Left kidney (tissue), 8 donors: ENCODE results near the gene KLHL5. TPM values are rescaled to one million over a fixed set of nuclear protein-coding genes. Genes with fewer than 3 reads are reported as not detected.
"Not testable (repeated sequence)": the region's sequence is repeated elsewhere in the genome, so short reads cannot be mapped to it uniquely, and the experiment has no call there.

Experiments used
- DNase-seq: peaks from one replicate; pipeline ENCODE4 v3.0.0-alpha.2; 2013
- long read RNA-seq, 8 donors: transcript quantifications; one replicate each; lab custom pipeline, GENCODE V29; 2026
- polyA plus RNA-seq: library from polyadenylated mRNA; unstranded; fragments of 120-200 nt; gene quantifications from one replicate; pipeline ENCODE4 v1.2.1, GENCODE V29; 2013; ENCODE audit not compliant: insufficient read length

Gene KLHL5
- 48.2 TPM for polyA plus RNA-seq
- long read RNA-seq, donor 1, transcript KLHL5-205 (11 exons, 2,926 nt), result major isoform, 7 of 9 reads
- long read RNA-seq, donor 1, partial matches to known transcripts, result 0 of 9 reads
- long read RNA-seq, donor 1, other reads (novel, unspliced or antisense), result 0 of 9 reads
- long read RNA-seq, donor 2, transcript KLHL5-205 (11 exons, 2,926 nt), result major isoform, 5 of 14 reads
- long read RNA-seq, donor 2, partial matches to known transcripts, result 8 of 14 reads
- long read RNA-seq, donor 2, other reads (novel, unspliced or antisense), result 0 of 14 reads
- long read RNA-seq, donor 3, transcript KLHL5-205 (11 exons, 2,926 nt), result major isoform, 5 of 5 reads
- long read RNA-seq, donor 3, partial matches to known transcripts, result 0 of 5 reads
- long read RNA-seq, donor 3, other reads (novel, unspliced or antisense), result 0 of 5 reads
- long read RNA-seq, donor 4, result 0 reads
- long read RNA-seq, donor 5, transcript KLHL5-205 (11 exons, 2,926 nt), result major isoform, 8 of 8 reads
- long read RNA-seq, donor 5, partial matches to known transcripts, result 0 of 8 reads
- long read RNA-seq, donor 5, other reads (novel, unspliced or antisense), result 0 of 8 reads
- long read RNA-seq, donor 6, partial matches to known transcripts, result 0 of 6 reads
- long read RNA-seq, donor 6, other reads (novel, unspliced or antisense), result 0 of 6 reads
- long read RNA-seq, donor 7, transcript KLHL5-205 (11 exons, 2,926 nt), result major isoform, 5 of 5 reads
- long read RNA-seq, donor 7, partial matches to known transcripts, result 0 of 5 reads
- long read RNA-seq, donor 7, other reads (novel, unspliced or antisense), result 0 of 5 reads
- long read RNA-seq, donor 8, partial matches to known transcripts, result 0 of 4 reads
- long read RNA-seq, donor 8, other reads (novel, unspliced or antisense), result 0 of 4 reads

- no peak for DNase-seq
These were observed at the start of gene KLHL5 for GRCh38 chr4:39062094-39062769. Gene KLHL5, plus strand, starts transcription at chr4:39062232. Its CDS starts 421 bp downstream, at chr4:39062653.

DNA sequence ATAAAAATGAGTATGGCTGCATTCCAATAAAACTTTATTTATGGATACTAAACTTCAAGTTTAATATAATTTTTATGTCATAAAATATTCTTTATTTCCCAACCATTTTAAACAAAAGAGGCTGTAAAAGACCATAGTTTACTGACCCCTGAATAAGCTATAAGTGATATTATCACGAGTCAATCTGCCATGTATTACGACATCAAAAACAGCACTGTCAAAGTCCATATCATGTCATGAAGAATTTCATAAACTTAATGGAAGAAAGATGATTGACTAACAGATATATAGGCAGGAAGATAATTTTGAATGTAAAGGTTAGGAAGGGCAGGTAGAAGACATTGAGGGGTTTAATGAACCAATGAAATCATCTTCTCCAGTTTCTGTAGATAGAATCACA lies 48.0 kb upstream of the KLHL5 start:
- no peak for DNase-seq

- no peak for DNase-seq
These were observed 41.9 kb upstream of the KLHL5 start for GRCh38 chr4:39020130-39020529.

DNA sequence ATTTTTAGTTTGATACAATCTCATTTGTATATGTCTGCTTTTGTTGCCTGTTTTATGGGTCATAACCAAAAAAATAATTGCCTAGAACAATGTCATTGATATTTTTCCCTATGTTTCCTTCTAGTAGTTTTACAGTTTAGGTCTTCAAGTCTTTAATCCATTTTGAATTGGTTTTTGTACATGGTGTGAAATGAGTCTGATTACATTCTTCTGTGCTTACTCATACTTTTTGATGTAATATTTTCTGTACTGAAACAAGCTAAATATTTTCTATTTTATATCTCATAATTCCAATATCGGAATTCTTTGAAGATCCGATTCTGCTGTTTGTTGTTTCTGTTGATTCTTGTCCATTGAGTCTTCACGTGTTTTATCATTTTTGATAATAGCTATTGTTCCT lies 40.4 kb upstream of the KLHL5 start:
- no peak for DNase-seq

DNA sequence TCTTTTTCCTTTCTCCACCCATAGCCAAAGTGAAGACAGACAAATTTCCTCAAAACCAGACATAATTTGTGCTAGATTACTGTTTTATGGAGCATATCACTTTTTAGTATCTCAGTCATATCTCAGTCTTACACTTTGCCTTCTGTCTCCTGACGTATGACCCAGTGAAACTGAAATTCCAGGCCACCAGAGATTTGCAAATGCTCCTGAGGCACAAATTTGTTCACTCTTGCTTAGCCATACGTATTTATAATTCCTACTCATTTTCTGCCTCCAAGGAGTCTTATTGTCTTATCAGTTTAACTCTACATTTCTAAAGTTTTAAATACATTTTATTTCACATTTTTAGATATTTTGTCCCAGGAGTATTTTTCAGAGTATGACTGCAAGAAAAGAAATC lies 39.8 kb upstream of the KLHL5 start:
- DNase-seq, result no peak

DNA sequence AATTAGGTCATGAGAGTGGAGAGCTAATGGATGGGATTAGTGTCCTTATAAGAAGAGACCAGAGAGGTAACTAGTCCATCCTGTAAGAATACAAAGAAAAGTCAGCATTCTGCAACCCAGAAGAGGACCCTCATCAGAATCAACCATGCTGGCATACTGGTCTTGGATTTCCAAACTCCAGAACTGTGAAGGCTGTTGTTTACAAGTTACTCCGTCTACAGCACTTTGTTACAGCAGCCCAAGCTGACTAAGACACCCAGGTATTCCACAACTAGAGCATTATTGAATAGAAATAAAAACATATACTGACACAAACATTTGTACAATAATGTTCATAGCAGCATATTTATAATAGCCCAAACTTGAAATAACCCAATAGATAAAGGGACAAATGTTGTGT lies 39.0 kb upstream of the KLHL5 start:
- no peak for DNase-seq

- DNase-seq, result no peak
These were observed 37.6 kb upstream of the KLHL5 start for GRCh38 chr4:39024311-39024865.

GRCh38 chr4:39025552-39026085 lies 36.4 kb upstream of the KLHL5 start:
- no peak for DNase-seq

DNA sequence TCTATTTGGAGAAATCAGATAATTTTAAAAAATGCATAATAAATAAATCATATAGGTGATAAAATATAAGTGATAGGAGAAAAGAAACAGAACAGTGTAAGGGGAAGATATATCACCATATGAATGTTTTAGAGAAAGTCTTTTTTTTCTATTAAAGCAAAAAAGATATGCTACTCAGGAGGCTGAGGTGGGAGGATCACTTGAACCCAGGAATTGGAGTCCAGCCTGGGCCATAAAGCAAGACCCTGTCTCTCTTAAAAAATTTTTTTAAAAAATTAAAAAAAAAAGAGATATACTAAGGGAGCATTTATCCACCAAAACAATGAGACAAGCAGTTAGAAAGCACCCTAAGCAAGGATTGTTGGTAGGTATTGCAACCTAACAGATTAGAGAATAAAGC lies 35.9 kb upstream of the KLHL5 start:
- no peak for DNase-seq

- DNase-seq, result no peak
These were observed 32.0 kb upstream of the KLHL5 start for GRCh38 chr4:39029752-39030694.

GRCh38 chr4:39030725-39031124 lies 31.3 kb upstream of the KLHL5 start:
- no peak for DNase-seq

DNA sequence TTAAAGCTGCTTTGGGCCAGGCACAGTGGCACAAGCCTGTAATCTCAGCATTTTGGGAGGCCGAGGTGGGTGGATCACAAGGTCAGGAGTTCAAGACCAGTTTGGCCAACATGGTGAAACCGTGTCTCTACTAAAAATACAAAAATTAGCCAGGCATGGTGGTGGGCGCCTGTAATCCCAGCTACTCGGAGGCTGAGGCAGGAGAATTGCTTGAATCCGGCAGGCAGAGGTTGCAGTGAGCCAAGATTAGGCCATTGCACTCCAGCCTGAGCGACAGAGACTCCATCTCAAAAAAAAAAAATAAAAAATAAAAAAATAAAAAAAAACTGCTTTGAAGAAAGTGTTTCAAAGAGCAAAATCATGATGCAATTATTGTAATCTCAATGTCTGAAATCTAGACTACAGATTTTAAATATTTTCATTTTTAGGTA lies 30.4 kb upstream of the KLHL5 start:
- DNase-seq, result not testable (repeated sequence)

DNA sequence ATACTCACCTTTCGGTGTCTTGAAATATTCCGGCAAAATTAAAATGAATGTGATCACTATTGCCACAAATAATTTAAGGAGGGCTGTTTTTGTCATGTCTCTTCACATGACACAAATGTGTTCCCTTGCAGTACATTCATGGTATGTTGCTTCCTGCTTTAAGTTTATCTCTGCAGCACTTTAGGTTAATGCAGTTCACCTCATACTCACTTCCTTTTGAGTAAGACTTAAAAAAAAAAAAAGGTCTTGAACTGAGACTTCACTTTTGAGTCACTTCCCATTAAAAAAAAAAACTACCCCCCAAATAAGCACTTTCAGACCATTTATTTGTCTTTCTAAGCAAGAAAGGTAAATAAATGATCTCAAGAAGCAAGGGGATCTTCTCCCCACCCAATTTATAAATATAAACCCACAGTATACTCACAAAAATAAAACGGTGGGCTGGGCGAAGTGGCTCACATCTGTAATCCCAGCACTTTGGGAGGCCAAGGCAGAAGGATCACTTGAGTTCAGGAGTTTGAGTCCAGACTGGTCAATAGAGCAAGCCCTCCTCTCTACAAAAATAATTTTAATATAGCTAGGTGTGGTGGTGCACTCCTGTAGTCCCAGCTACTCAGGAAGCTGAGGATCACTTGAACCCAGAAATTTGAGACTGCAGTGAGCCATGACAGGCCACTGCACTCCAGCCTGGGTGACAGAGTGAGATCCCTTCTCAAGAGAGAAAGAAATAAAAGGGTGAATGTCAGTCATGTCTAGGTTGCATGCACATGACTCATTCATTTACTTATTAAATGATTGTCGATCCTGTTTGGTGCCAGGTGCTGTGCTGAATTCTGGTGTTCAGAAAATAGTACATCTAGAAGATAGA lies 29.6 kb upstream of the KLHL5 start, which contains the start of gene TMEM156:
Gene TMEM156 (minus strand): TSS at position 192 of the 868 bp plus-strand sequence. CDS start 96 bp downstream, at position 96.
- no peak for DNase-seq

- no peak for DNase-seq
These were observed 25.9 kb upstream of the KLHL5 start for GRCh38 chr4:39036172-39036571.

DNA sequence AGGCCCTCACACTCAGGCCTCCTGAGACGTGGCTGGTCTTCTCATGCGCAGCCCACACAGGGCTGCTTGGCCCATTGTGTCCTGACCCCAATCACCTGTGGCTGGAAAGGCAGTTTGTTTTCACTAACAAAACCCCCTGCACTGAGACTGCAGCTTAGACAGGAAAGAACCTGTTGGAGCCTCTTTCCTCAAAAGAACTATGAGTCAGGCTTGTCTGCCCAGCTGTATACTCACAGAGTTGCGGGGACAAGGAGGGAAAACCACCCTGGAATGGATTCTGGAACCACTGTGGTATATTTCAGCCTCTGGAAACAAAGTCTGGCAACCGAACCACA lies 24.6 kb upstream of the KLHL5 start:
- DNase-seq, result no peak

- DNase-seq, result no peak
These were observed 24.1 kb upstream of the KLHL5 start for GRCh38 chr4:39037941-39038340.

DNA sequence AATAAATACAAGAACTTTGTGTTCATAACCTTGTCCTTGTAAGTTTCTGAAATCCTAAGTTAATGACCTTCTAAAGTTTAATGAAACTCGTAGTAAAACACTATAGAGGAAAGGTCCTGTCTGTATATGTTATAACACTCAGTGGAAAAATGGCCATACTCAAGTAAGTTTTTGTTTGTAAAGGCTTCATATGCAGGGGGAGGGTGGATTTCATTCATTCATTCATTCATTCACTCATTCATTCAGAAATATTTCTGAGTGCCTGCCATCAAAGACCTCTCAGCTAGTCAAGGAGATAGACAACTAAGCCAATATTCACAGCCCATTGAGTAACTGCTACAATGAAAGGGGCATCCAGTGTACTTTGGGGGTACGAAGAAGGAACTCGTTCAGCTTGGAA lies 22.9 kb upstream of the KLHL5 start:
- DNase-seq, result no peak

DNA sequence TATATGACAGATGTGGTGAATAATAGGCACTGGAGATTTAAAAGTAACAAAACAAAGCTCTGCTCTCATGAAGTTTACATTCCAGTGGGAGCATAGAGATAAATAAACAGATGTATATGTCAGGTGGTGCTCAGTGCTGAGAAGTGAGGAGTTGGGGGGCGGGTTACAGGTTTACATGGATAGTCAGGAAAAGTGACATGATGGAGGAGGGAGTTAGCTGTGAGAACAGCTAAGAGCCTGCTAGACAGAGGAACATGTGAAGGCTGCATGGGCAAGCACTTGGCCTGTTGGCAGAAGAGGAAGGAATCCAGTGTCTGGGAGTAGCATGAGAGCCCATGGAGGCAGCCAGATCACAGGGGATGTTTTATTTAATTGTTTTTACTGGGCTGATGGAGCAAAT lies 19.7 kb upstream of the KLHL5 start:
- no peak for DNase-seq

GRCh38 chr4:39043058-39043860 lies 18.8 kb upstream of the KLHL5 start:
- DNase-seq, result no peak
